Peyer's patch (tissue), 4 donors: ENCODE results near the gene CFDP1.

Source experiments
- POLR2A ChIP-seq, 2 donors: fragments of 450-650 bp; IDR thresholded peaks; one replicate each; pipeline ENCODE4 v1.5.1; 2017; ENCODE audit warnings: antibody characterized with exemption in 2 of 2, mild to moderate bottlenecking in 2 of 2, moderate library complexity in 2 of 2
- TF ChIP-seq, protein P1 (sequence below), 6 experiments: fragments of 450-650 bp in 4 of 6; fragments of 200-600 bp in 2 of 6; sonication (generic) in 1 of 6; IDR thresholded peaks; one replicate each; pipeline ENCODE4 v1.5.1; 2017 to 2019; ENCODE audit warnings: antibody characterized with exemption in 6 of 6, mild to moderate bottlenecking in 3 of 6, moderate library complexity in 1 of 6

DNA sequence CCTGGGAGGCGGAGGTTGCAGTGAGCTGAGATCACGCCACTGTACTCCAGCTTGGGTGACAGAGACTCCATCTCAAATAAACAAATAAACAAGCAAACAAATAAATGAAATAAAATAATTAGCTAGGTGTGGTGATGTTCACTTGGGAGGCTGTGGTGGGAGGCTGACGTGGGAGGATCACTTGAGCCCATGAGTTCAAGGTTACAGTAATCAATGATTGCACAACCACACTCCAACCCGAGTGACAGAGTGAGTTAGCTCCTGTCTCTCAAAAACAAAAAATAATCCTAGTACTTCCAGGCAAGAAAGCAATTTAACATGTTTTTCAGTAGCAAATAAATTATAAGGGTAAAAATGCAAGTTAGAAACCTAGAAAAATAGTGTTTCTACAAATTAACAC, 26.4 kb downstream of the CFDP1 start:
- no peak for TF ChIP-seq POLR2A (IDR thresholded peaks at IDR 0.05)
- TF ChIP-seq, protein P1, sequence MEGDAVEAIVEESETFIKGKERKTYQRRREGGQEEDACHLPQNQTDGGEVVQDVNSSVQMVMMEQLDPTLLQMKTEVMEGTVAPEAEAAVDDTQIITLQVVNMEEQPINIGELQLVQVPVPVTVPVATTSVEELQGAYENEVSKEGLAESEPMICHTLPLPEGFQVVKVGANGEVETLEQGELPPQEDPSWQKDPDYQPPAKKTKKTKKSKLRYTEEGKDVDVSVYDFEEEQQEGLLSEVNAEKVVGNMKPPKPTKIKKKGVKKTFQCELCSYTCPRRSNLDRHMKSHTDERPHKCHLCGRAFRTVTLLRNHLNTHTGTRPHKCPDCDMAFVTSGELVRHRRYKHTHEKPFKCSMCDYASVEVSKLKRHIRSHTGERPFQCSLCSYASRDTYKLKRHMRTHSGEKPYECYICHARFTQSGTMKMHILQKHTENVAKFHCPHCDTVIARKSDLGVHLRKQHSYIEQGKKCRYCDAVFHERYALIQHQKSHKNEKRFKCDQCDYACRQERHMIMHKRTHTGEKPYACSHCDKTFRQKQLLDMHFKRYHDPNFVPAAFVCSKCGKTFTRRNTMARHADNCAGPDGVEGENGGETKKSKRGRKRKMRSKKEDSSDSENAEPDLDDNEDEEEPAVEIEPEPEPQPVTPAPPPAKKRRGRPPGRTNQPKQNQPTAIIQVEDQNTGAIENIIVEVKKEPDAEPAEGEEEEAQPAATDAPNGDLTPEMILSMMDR (IDR thresholded peaks at IDR 0.05): no peak
